Muscle of leg (tissue), 11 donors: ENCODE results near the gene PLOD3. TPM values are rescaled to one million over a fixed set of nuclear protein-coding genes. Genes with fewer than 3 reads are reported as not detected.
"Not testable (repeated sequence)": the region's sequence is repeated elsewhere in the genome, so short reads cannot be mapped to it uniquely, and the experiment has no call there.

ENCODE experiments used
- DNase-seq: peaks from one replicate; pipeline ENCODE4 v3.0.0; 2013
- H3K27ac ChIP-seq: one replicate; pipeline ENCODE4 v1.5.1; 2013; ENCODE audit warnings: mild to moderate bottlenecking, low read length, control low read depth
- H3K27me3 ChIP-seq: one replicate; pipeline ENCODE4 v1.6.1; 2013; ENCODE audit warnings: low read length; ENCODE audit not compliant: control insufficient read depth, insufficient read depth
- H3K36me3 ChIP-seq: one replicate; pipeline ENCODE4 v1.6.1; 2013; ENCODE audit warnings: low read length; ENCODE audit not compliant: control insufficient read depth, insufficient read depth
- H3K4me1 ChIP-seq: one replicate; pipeline ENCODE4 v1.6.1; 2013; ENCODE audit warnings: low read length; ENCODE audit not compliant: control insufficient read depth, insufficient read depth
- H3K4me3 ChIP-seq: one replicate; pipeline ENCODE4 v1.5.1; 2013; ENCODE audit warnings: low read length, control low read depth
- H3K9me3 ChIP-seq: replicated peaks from 2 replicates; pipeline ENCODE4 v1.6.1; 2013; ENCODE audit warnings: low read depth, low read length; ENCODE audit not compliant: control insufficient read depth
- WGBS: methylation state at CpG from one replicate; pipeline ENCODE4 v1.1.5; 2013; ENCODE audit warnings: missing lambda C conversion rate; ENCODE audit not compliant: insufficient coverage; 5-methylcytosine and 5-hydroxymethylcytosine counted together
- polyA plus RNA-seq, 8 donors: library from polyadenylated mRNA; unstranded; fragments of 120-200 nt; gene quantifications; one replicate each; pipeline versions ENCODE4 v1.2.1 to v1.2.3, GENCODE V29; 2013; ENCODE audit warnings: inconsistent platforms in 1 of 8, low replicate concordance in 1 of 8; ENCODE audit not compliant: insufficient read length in 8 of 8, insufficient read depth in 1 of 8
- total RNA-seq: library from RNA; stranded (reverse); fragments of 120-200 nt; gene quantifications from one replicate; pipeline ENCODE4 v1.2.4, GENCODE V29; 2013

The PLOD3 gene
- total and polyA plus RNA-seq, 9 donors, result 24.8 to 78.2 (median 51.0) TPM

DNA sequence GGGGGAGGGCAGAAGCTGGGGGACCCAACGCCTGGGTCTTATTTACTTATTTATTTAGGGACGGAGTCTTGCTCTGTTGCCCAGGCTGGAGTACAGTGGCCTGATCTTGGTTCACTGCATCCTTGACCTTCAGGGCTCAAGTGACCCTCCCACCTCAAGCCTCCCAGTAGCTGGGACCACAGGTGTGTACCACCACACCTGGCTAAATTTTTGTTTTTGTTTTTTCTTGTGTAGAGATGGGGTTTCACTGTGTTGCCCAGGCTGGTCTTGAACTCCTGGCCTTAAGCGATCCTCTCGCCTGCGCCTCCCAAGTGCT, 14.8 kb downstream of the PLOD3 start:
- peaks cover 10% of the 10 kb centered on the region for H3K36me3 ChIP-seq
- H3K27ac ChIP-seq, result no peak overlapping the region
- 92% methylated on average over 3 of the region's 5 CpGs for WGBS
- H3K4me3 ChIP-seq, result no peak overlapping the region
- no peaks in the 10 kb centered on the region for H3K9me3 ChIP-seq
- H3K27me3 ChIP-seq, result peaks cover 57% of the 10 kb centered on the region
- peaks cover 5% of the 10 kb centered on the region for H3K4me1 ChIP-seq
- DNase-seq, result no peak

GRCh38 chr7:101201695-101202602, 15.4 kb downstream of the PLOD3 start:
- no peak for DNase-seq
- Histone ChIP-seq H3K9me3 (no peaks in the 10 kb centered on the region), H3K4me3 (no peak overlapping the region), H3K36me3 (peaks cover 5% of the 10 kb centered on the region), H3K27me3 (peaks cover 57% of the 10 kb centered on the region), H3K27ac (no peak overlapping the region), H3K4me1 (peaks cover 5% of the 10 kb centered on the region)
- 4% methylated on average over 73 of the region's 75 CpGs for WGBS

DNA sequence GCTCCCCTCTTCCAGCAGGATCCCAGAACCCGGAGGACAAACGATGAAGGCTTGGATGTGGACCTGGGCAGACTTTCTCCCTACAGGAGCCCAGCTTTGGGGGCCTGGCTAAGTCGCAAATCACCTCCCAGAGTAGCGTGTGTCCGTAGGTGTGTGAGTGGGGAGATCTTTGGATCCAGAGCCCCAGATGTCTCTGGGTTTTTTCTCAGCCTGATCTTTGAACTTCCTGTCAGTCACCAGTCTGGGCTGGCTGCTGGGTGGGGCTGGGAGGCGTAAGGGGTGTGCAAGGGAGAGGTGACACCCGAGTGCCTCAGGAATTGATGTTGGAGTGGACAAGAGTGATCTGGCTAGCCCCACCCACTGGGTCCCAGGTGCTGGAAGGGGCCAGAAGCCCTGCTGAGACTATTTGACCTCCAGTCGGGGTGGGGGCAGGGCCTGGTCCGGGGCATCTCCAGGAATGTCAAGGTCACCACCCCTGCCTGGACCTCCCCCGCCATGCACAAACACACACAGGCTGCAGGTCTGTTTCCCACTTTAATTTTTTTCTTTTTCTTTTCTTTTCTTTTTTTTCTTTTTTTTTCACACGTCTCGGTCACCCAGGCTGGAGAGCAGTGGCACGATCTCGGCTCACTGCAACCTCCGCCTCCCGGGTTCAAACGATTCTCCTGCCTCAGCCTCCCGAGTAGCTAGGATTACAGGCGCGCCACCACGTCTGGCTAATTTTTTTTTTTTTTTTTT, 16.4 kb downstream of the PLOD3 start, which contains the start of gene MOGAT3:
Gene MOGAT3 (minus strand): TSS at position 175 of the 738 bp plus-strand sequence. CDS start 182 bp downstream, outside the sequence.
- Histone ChIP-seq H3K27ac (no peak within 1 kb of the TSS), H3K4me1 (peaks cover 5% of the 10 kb centered on the region), H3K9me3 (no peaks in the 10 kb centered on the region), H3K36me3 (peaks cover 4% of the 10 kb centered on the region), H3K4me3 (no peak within 1 kb of the TSS), H3K27me3 (peaks cover 60% of the 10 kb centered on the region)
- DNase-seq, result no peak
- WGBS, result 14% methylated on average over 16 of the region's 21 CpGs

GRCh38 chr7:101200504-101200861, 16.9 kb downstream of the PLOD3 start:
- H3K4me1 ChIP-seq, result peaks cover 5% of the 10 kb centered on the region
- no peak for DNase-seq
- no peak overlapping the region for H3K4me3 ChIP-seq
- H3K27me3 ChIP-seq, result peaks cover 61% of the 10 kb centered on the region
- no peaks in the 10 kb centered on the region for H3K9me3 ChIP-seq
- no CpG with 5 or more reads among the region's 2 CpGs for WGBS
- H3K27ac ChIP-seq, result no peak overlapping the region
- no peaks in the 10 kb centered on the region for H3K36me3 ChIP-seq

DNA sequence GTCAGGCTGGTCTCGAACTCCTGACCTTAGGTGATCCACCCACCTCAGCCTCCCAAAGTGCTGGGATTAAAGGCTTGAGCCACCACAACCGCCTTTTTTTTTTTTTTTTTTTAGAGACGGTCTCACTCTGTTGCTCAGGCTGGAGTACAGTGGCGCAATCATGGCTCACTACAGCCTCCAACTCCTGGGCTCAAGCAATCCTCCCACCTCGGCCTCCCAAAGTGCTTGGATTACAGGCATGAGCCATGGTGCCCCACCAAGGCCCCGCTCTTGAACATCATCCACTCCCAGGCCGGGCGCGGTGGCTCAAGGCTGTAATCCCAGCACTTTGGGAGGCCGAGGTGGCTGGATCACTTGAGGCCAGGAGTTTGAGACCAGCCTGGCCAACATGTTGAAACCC, 17.9 kb downstream of the PLOD3 start:
- not testable (repeated sequence) for H3K27ac ChIP-seq, H3K4me1 ChIP-seq, DNase-seq, H3K9me3 ChIP-seq, H3K36me3 ChIP-seq, H3K4me3 ChIP-seq
- H3K27me3 ChIP-seq, result peaks cover 61% of the 10 kb centered on the region
- WGBS, result 83% methylated on average over 6 of the region's 10 CpGs

GRCh38 chr7:101198476-101198875, 18.9 kb downstream of the PLOD3 start:
- WGBS, result 53% methylated on average over 10 of the region's 14 CpGs
- peaks cover 54% of the 10 kb centered on the region for H3K27me3 ChIP-seq
- DNase-seq, result no peak

GRCh38 chr7:101197991-101198390, 19.4 kb downstream of the PLOD3 start:
- peaks cover 49% of the 10 kb centered on the region for H3K27me3 ChIP-seq
- 60% methylated on average over 11 of the region's 21 CpGs for WGBS

More at GRCh38 chr7:101198476-101198875, 18.9 kb downstream of the PLOD3 start:
- Histone ChIP-seq H3K4me3 (no peak overlapping the region), H3K27ac (no peak overlapping the region), H3K36me3 (no peaks in the 10 kb centered on the region), H3K9me3 (no peaks in the 10 kb centered on the region), H3K4me1 (peaks cover 5% of the 10 kb centered on the region)

GRCh38 chr7:101195884-101196283, 21.5 kb downstream of the PLOD3 start:
- no peak overlapping the region for H3K27ac ChIP-seq
- H3K4me3 ChIP-seq, result no peak overlapping the region
- no peaks in the 10 kb centered on the region for H3K36me3 ChIP-seq
- no peaks in the 10 kb centered on the region for H3K4me1 ChIP-seq
- WGBS, result 76% methylated on average over 14 of the region's 17 CpGs
- peaks cover 28% of the 10 kb centered on the region for H3K27me3 ChIP-seq
- DNase-seq, result no peak
- H3K9me3 ChIP-seq, result no peaks in the 10 kb centered on the region

More at GRCh38 chr7:101197991-101198390, 19.4 kb downstream of the PLOD3 start:
- no peak overlapping the region for H3K4me3 ChIP-seq
- DNase-seq, result no peak
- H3K36me3 ChIP-seq, result no peaks in the 10 kb centered on the region
- H3K4me1 ChIP-seq, result peaks cover 5% of the 10 kb centered on the region
- H3K27ac ChIP-seq, result no peak overlapping the region
- no peaks in the 10 kb centered on the region for H3K9me3 ChIP-seq

DNA sequence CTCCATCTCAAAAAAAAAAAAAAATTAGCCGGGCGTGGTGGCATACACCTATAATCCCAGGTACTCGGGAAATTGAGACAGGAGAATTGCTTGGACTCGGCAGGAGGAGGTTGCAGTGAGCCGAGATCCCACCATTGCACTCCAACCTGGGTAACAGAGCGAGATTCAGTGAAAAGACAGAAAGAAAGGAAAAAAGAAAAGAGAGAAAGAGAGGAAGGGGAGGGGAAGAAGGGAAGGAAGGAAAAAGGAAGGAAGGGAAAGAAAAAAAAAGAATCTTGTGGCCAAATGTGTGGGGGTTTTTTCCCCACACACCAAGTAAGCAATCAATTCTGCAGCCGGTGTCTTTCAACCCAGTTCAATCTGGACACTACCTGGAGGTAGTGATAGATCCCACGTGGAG, 28.3 kb downstream of the PLOD3 start:
- 72% methylated on average over 5 of the region's 8 CpGs for WGBS
- H3K9me3 ChIP-seq, result no peaks in the 10 kb centered on the region
- no peak overlapping the region for H3K4me3 ChIP-seq
- no peaks in the 10 kb centered on the region for H3K36me3 ChIP-seq
- peaks cover 11% of the 10 kb centered on the region for H3K27me3 ChIP-seq
- H3K27ac ChIP-seq, result no peak overlapping the region
- DNase-seq, result no peak
- H3K4me1 ChIP-seq, result no peaks in the 10 kb centered on the region

- 100% methylated on average over 1 of the region's 4 CpGs for WGBS
- H3K36me3 ChIP-seq, result no peaks in the 10 kb centered on the region
- no peak for DNase-seq
- H3K4me1 ChIP-seq, result no peaks in the 10 kb centered on the region
- no peak overlapping the region for H3K4me3 ChIP-seq
- no peak overlapping the region for H3K27ac ChIP-seq
- H3K27me3 ChIP-seq, result peaks cover 19% of the 10 kb centered on the region
- no peaks in the 10 kb centered on the region for H3K9me3 ChIP-seq
Measured at GRCh38 chr7:101186844-101187428, 30.4 kb downstream of the PLOD3 start.
